ENCODE measurements around the gene LRP2. TPM values are rescaled to one million over a fixed set of nuclear protein-coding genes. Genes with fewer than 3 reads are reported as not detected.

LRP2 gene
- total and polyA plus RNA-seq, 2 experiments from 2014 or later = 0.68 to 2.7 TPM

DNA sequence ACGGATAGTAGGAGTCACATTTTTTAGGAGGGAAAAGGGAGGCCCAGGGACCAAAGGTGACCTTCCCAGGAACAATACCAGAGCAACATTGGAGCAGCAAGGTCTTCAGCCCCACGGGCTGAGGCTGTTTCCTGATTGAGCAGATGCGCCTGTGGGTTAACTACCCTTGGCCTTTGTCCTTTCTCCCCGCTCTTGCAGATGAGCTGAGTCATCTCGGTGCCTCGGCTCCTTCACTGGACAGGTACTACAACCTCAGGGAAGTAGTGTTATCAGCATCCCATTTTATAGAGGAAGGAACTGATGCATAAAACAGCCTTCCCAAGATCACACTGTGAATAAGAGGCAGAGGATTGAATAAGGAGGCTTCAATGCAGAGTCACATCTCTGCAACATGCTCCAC lies 249.5 kb downstream of the LRP2 start (continued):
- TF ChIP-seq, protein P1, sequence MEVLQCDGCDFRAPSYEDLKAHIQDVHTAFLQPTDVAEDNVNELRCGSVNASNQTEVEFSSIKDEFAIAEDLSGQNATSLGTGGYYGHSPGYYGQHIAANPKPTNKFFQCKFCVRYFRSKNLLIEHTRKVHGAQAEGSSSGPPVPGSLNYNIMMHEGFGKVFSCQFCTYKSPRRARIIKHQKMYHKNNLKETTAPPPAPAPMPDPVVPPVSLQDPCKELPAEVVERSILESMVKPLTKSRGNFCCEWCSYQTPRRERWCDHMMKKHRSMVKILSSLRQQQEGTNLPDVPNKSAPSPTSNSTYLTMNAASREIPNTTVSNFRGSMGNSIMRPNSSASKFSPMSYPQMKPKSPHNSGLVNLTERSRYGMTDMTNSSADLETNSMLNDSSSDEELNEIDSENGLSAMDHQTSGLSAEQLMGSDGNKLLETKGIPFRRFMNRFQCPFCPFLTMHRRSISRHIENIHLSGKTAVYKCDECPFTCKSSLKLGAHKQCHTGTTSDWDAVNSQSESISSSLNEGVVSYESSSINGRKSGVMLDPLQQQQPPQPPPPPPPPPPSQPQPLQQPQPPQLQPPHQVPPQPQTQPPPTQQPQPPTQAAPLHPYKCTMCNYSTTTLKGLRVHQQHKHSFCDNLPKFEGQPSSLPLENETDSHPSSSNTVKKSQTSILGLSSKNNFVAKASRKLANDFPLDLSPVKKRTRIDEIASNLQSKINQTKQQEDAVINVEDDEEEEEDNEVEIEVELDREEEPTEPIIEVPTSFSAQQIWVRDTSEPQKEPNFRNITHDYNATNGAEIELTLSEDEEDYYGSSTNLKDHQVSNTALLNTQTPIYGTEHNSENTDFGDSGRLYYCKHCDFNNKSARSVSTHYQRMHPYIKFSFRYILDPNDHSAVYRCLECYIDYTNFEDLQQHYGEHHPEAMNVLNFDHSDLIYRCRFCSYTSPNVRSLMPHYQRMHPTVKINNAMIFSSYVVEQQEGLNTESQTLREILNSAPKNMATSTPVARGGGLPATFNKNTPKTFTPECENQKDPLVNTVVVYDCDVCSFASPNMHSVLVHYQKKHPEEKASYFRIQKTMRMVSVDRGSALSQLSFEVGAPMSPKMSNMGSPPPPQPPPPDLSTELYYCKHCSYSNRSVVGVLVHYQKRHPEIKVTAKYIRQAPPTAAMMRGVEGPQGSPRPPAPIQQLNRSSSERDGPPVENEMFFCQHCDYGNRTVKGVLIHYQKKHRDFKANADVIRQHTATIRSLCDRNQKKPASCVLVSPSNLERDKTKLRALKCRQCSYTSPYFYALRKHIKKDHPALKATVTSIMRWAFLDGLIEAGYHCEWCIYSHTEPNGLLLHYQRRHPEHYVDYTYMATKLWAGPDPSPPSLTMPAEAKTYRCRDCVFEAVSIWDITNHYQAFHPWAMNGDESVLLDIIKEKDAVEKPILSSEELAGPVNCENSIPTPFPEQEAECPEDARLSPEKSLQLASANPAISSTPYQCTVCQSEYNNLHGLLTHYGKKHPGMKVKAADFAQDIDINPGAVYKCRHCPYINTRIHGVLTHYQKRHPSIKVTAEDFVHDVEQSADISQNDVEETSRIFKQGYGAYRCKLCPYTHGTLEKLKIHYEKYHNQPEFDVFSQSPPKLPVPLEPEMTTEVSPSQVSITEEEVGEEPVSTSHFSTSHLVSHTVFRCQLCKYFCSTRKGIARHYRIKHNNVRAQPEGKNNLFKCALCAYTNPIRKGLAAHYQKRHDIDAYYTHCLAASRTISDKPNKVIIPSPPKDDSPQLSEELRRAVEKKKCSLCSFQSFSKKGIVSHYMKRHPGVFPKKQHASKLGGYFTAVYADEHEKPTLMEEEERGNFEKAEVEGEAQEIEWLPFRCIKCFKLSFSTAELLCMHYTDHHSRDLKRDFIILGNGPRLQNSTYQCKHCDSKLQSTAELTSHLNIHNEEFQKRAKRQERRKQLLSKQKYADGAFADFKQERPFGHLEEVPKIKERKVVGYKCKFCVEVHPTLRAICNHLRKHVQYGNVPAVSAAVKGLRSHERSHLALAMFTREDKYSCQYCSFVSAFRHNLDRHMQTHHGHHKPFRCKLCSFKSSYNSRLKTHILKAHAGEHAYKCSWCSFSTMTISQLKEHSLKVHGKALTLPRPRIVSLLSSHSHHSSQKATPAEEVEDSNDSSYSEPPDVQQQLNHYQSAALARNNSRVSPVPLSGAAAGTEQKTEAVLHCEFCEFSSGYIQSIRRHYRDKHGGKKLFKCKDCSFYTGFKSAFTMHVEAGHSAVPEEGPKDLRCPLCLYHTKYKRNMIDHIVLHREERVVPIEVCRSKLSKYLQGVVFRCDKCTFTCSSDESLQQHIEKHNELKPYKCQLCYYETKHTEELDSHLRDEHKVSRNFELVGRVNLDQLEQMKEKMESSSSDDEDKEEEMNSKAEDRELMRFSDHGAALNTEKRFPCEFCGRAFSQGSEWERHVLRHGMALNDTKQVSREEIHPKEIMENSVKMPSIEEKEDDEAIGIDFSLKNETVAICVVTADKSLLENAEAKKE (CRISPR knock-in tag; IDR thresholded peaks at IDR 0.05) = no peak
- TF ChIP-seq NANOG (IDR thresholded peaks at IDR 0.05; ENCODE audit: borderline replicate concordance) = no peak
- no peak for TF ChIP-seq ZNF114 (CRISPR knock-in tag; IDR thresholded peaks at IDR 0.05)
- no peak for TF ChIP-seq CREB1 (CRISPR knock-in tag; IDR thresholded peaks at IDR 0.05; ENCODE audit: low read depth)
- TF ChIP-seq, protein P2, sequence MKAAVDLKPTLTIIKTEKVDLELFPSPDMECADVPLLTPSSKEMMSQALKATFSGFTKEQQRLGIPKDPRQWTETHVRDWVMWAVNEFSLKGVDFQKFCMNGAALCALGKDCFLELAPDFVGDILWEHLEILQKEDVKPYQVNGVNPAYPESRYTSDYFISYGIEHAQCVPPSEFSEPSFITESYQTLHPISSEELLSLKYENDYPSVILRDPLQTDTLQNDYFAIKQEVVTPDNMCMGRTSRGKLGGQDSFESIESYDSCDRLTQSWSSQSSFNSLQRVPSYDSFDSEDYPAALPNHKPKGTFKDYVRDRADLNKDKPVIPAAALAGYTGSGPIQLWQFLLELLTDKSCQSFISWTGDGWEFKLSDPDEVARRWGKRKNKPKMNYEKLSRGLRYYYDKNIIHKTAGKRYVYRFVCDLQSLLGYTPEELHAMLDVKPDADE (IDR thresholded peaks at IDR 0.05) = no peak
- no peak for TF ChIP-seq STAT1 (IDR thresholded peaks at IDR 0.05; ENCODE audit: unreplicated experiment)
- no peak for TF ChIP-seq EZH2 (IDR thresholded peaks at IDR 0.05; ENCODE audit: low read depth, unreplicated experiment)
- TF ChIP-seq JUNB (IDR thresholded peaks at IDR 0.05; ENCODE audit: unreplicated experiment) = no peak

DNA sequence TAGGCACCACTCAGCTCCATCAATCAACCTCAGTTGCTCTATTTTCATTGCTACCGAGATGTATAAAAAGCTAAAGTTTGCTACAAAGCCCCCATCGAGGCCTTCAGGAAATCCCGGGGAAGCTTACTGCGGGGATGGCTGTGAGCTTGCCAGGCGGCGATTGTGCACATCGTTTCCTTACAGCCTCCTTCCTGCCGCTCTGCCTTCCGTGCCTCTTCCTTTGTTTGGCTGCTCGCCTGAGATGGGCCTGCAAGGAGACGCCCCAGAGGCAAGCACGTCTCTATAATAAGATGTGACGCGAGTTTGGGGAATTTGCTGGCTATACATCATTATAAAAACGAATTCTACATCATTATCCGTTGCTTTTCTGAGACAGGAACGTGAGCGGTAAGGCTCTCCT lies 251.4 kb downstream of the LRP2 start:
- H3K4me3 ChIP-seq = 0 out of 2 replicates have a peak overlapping the region, but pooled peaks have one; percentile 11
- ATAC-seq = peak; percentile 71
- peak overlapping the region; percentile 54; the same call in 1 of the 2 replicates for H3K4me2 ChIP-seq
- Mint-ChIP-seq H3K4me3 (no peak overlapping the region), H3K4me1 (peaks cover 15% of the 10 kb centered on the region; the same call in 2 of the 3 replicates), H3K27ac (no peak overlapping the region), H3K27me3 (ENCODE audit: insufficient read depth, low read depth, poor library complexity) (peaks cover 4% of the 10 kb centered on the region), H3K9me3 (no peaks in the 10 kb centered on the region), H3K36me3 (ENCODE audit: low read depth) (no peaks in the 10 kb centered on the region)
- H3K27me3 ChIP-seq (ENCODE audit: insufficient read depth) = no peaks in the 10 kb centered on the region
- no peaks in the 10 kb centered on the region for H3K36me3 ChIP-seq (ENCODE audit: insufficient read depth)
- H3K27ac ChIP-seq (ENCODE audit: low read depth) = no peak overlapping the region
- 0 out of 2 replicates have a peak, but pooled peaks cover 7% of the 10 kb centered on the region for H3K9me2 ChIP-seq (ENCODE audit: insufficient read depth)
- peaks cover 16% of the 10 kb centered on the region; the same call in 1 of the 2 replicates for H3K4me1 ChIP-seq (ENCODE audit: insufficient read depth)
- H3K79me2 ChIP-seq (replicated peaks; ENCODE audit: insufficient read depth) = no peaks in the 10 kb centered on the region
- TF ChIP-seq, protein P3, sequence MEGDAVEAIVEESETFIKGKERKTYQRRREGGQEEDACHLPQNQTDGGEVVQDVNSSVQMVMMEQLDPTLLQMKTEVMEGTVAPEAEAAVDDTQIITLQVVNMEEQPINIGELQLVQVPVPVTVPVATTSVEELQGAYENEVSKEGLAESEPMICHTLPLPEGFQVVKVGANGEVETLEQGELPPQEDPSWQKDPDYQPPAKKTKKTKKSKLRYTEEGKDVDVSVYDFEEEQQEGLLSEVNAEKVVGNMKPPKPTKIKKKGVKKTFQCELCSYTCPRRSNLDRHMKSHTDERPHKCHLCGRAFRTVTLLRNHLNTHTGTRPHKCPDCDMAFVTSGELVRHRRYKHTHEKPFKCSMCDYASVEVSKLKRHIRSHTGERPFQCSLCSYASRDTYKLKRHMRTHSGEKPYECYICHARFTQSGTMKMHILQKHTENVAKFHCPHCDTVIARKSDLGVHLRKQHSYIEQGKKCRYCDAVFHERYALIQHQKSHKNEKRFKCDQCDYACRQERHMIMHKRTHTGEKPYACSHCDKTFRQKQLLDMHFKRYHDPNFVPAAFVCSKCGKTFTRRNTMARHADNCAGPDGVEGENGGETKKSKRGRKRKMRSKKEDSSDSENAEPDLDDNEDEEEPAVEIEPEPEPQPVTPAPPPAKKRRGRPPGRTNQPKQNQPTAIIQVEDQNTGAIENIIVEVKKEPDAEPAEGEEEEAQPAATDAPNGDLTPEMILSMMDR (conservative IDR thresholded peaks at IDR 0.05; ENCODE audit: low read depth in 2 of 2) = 0 out of 4 replicates have a peak, but pooled peaks of 1 of the 2 experiments have one; percentile 0
- TF ChIP-seq CREB1 (CRISPR knock-in tag; IDR thresholded peaks at IDR 0.05; ENCODE audit: low read depth) = no peak
- no peaks in the 10 kb centered on the region for H3F3A ChIP-seq (replicated peaks; ENCODE audit: low read depth)
- peak; percentile 68 for DNase-seq (ENCODE audit: low spot score)
- H2AFZ ChIP-seq = peak overlapping the region; percentile 81
- no peaks in the 10 kb centered on the region for H4K20me1 ChIP-seq (replicated peaks; ENCODE audit: insufficient read depth)

All from GM23338 (cell line).